ENCODE data around the gene XPO4. TPM values are rescaled to one million over a fixed set of nuclear protein-coding genes. Genes with fewer than 3 reads are reported as not detected.
"Not testable (repeated sequence)": the region's sequence is repeated elsewhere in the genome, so short reads cannot be mapped to it uniquely, and the experiment has no call there.

Gene XPO4
- total RNA-seq (2014; rRNA removed; shearing (Covaris generic)): 55.9 and 56.9 TPM in 2 replicates
- polyA plus RNA-seq (2015; cell fraction: cytosol; rRNA removed): 25.6 and 30.7 TPM in 2 replicates
- polyA plus RNA-seq (2015; cell fraction: nucleus; rRNA removed): 61.4 and 67.8 TPM in 2 replicates

GRCh38 chr13:20902438-20903163, at the start of gene XPO4:
Gene XPO4 (minus strand): TSS chr13:20902746. CDS start chr13:20902738, 8 bp downstream.
- in situ Hi-C loops (cut with HindIII; ENCODE audit: low pct_unique_long_range_greater_than_20kb, low sequenced_read_pairs): no loop called here

GRCh38 chr13:20948001-20948400, 45.5 kb upstream of the XPO4 start:
- in situ Hi-C loops (cut with HindIII; ENCODE audit: low pct_unique_long_range_greater_than_20kb, low sequenced_read_pairs): not testable (repeated sequence)

More at GRCh38 chr13:20902438-20903163, at the start of gene XPO4:
- peak; percentile 81 for DNase-seq (ENCODE audit: low read depth, low spot score)

DNA sequence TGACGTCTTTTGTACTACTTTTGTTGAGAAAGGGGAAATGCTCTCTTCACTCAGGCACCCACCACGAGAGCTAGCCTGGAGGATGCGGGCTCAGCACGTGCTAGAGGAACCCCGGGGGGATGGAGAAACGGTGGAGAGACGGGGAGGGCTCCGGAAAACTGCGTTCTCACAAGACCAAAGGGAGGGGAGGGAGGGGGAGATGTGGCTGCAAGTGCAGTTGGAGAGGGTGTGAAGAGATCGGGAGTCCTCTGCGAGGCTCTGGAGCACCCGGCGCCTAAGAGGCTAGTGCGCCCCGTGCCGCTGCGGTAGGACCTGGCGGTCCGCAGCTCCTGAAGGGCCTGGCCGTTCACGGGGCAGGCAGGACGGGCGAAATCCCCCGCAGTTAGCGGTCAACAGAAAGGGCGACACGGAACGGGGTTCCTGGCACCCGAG, 43.4 kb upstream of the XPO4 start:
- in situ Hi-C loops (cut with HindIII; ENCODE audit: low pct_unique_long_range_greater_than_20kb, low sequenced_read_pairs): no loop called here
- no peak for DNase-seq (ENCODE audit: low read depth, low spot score)

More at GRCh38 chr13:20948001-20948400, 45.5 kb upstream of the XPO4 start:
- not testable (repeated sequence) for DNase-seq (ENCODE audit: low read depth, low spot score)

GRCh38 chr13:20942938-20943559, 40.5 kb upstream of the XPO4 start:
- in situ Hi-C loops (cut with HindIII; ENCODE audit: low pct_unique_long_range_greater_than_20kb, low sequenced_read_pairs): no loop called here
- no peak for DNase-seq (ENCODE audit: low read depth, low spot score)

DNA sequence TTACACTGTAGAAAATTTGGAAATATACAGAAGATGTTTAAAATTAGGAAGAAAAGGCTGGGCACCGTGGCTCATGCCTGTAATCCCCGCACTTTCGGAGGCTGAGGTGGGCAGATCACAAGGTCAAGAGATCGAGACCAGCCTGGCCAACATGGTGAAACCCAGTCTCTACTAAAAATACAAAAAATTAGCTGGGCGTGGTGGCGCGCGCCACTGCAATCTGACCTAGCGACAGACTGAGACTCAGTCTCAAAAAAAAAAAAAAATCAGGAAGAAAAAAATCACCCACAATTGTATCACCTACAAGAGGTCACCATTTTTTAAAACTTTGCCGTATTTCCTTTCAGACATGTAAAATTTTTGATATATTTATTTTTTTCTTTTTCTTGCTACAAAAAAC, 38.0 kb upstream of the XPO4 start:
- in situ Hi-C loops (cut with HindIII; ENCODE audit: low pct_unique_long_range_greater_than_20kb, low sequenced_read_pairs): not testable (repeated sequence)

DNA sequence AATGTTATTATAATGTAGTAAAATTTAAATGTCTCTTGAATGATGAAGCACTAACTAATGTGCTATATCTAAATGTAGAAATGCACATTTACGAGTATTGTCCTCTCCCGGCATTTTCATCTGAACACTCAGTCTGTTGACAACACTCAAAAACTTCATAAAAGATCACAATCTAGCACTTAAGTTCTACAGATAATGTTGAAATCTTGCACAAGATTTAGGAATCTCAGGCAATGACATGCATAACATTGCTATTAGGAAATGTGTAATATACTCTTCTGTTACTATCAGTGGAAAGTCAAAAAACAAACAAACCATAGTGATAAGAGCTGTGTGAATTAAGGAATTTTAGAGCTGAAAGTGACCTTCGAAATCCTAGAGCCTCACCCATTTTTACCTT, 37.5 kb upstream of the XPO4 start:
- DNase-seq (ENCODE audit: low read depth, low spot score): no peak
- in situ Hi-C loops (cut with HindIII; ENCODE audit: low pct_unique_long_range_greater_than_20kb, low sequenced_read_pairs): no loop called here

More for the DNA sequence above, 38.0 kb upstream of the XPO4 start:
- DNase-seq (ENCODE audit: low read depth, low spot score): not testable (repeated sequence)

DNA sequence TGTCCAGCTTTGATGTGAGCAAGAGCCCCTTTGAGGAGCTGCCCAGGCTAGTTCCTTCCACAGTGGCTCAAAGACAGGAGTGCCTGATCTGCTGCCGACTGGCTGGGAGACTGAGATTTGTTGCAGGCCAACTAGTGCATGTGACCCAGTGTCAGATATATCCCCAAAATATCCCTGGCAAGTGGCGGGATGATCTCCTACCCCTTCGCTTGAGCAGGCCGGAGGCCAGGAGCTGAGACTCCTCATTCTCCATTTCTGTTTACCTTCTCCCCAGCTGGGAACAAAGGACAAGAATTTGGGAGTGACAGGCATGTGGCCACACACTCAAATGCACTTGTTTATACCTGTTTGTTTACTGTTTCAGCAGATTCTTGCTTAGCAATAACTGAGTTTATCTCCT, 37.1 kb upstream of the XPO4 start:
- in situ Hi-C loops (cut with HindIII; ENCODE audit: low pct_unique_long_range_greater_than_20kb, low sequenced_read_pairs): no loop called here
- no peak for DNase-seq (ENCODE audit: low read depth, low spot score)

GRCh38 chr13:20938302-20938701, 35.8 kb upstream of the XPO4 start:
- in situ Hi-C loops (cut with HindIII; ENCODE audit: low pct_unique_long_range_greater_than_20kb, low sequenced_read_pairs): no loop called here
- DNase-seq (ENCODE audit: low read depth, low spot score): peak; percentile 15

DNA sequence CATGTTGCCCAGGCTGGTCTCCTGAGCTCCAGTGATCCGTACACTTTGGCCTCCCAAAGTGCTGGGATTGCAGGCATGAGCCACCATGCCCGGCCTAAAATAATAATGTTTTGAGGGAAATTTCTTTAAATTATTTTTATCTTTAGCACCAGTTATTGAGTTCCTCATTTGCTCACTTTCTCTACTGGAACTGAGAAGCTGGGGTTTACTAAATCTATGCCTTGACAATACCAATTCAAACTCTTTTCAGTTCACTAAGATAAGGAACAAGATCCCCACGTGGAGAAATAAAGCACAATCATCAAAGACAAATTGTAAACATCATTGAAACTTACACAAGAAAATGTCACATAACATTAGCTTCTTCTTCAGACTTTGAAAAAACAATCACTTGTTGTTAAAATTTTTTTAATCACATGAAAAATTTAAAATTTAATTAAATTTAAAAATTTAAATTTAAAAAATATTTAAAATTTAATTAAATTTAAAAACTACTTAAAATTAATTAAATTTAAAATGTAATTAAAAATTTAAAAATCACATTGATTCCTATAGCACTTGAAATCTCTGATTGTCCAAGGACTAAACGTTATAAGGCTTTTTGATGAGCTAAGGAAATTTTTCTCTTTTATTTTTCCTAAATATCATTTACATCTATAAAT, 25.2 kb upstream of the XPO4 start:
- in situ Hi-C loops (cut with HindIII; ENCODE audit: low pct_unique_long_range_greater_than_20kb, low sequenced_read_pairs): no loop called here
- DNase-seq (ENCODE audit: low read depth, low spot score): no peak

DNA sequence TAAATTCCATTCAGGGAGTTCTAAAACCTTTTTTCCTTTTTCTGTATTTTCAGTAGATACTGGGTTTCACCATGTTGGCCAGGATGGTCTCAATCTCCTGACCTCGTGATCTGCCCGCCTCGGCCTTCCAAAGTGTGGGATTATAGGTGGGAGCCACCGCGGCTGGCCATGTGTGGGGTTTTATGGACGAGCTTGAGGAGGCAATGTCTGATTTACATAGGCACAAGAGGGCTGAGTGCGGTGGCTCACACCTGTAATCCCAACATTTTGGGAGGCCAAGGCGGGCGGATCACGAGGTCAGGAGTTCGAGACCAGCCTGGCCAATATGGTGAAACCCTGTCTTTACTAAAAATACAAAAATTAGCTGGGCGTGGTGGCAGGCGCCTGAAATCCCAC, 22.8 kb upstream of the XPO4 start:
- DNase-seq (ENCODE audit: low read depth, low spot score); in situ Hi-C loops (cut with HindIII; ENCODE audit: low pct_unique_long_range_greater_than_20kb, low sequenced_read_pairs): not testable (repeated sequence)

GRCh38 chr13:20924758-20925394, 22.3 kb upstream of the XPO4 start:
- in situ Hi-C loops (cut with HindIII; ENCODE audit: low pct_unique_long_range_greater_than_20kb, low sequenced_read_pairs): no loop called here
- peak; percentile 89 for DNase-seq (ENCODE audit: low read depth, low spot score)

- in situ Hi-C loops (cut with HindIII; ENCODE audit: low pct_unique_long_range_greater_than_20kb, low sequenced_read_pairs): no loop called here
- no peak for DNase-seq (ENCODE audit: low read depth, low spot score)
Observed at GRCh38 chr13:20923272-20923671, 20.7 kb upstream of the XPO4 start.

- in situ Hi-C loops (cut with HindIII; ENCODE audit: low pct_unique_long_range_greater_than_20kb, low sequenced_read_pairs): no loop called here
Observed at GRCh38 chr13:20921572-20921971, 19.0 kb upstream of the XPO4 start.

GRCh38 chr13:20915676-20916075, 13.1 kb upstream of the XPO4 start:
- DNase-seq (ENCODE audit: low read depth, low spot score); in situ Hi-C loops (cut with HindIII; ENCODE audit: low pct_unique_long_range_greater_than_20kb, low sequenced_read_pairs): not testable (repeated sequence)

More at GRCh38 chr13:20921572-20921971, 19.0 kb upstream of the XPO4 start:
- DNase-seq (ENCODE audit: low read depth, low spot score): no peak

GRCh38 chr13:20911037-20911436, 8.5 kb upstream of the XPO4 start:
- peak; percentile 65 for DNase-seq (ENCODE audit: low read depth, low spot score)
- in situ Hi-C loops (cut with HindIII; ENCODE audit: low pct_unique_long_range_greater_than_20kb, low sequenced_read_pairs): no loop called here

DNA sequence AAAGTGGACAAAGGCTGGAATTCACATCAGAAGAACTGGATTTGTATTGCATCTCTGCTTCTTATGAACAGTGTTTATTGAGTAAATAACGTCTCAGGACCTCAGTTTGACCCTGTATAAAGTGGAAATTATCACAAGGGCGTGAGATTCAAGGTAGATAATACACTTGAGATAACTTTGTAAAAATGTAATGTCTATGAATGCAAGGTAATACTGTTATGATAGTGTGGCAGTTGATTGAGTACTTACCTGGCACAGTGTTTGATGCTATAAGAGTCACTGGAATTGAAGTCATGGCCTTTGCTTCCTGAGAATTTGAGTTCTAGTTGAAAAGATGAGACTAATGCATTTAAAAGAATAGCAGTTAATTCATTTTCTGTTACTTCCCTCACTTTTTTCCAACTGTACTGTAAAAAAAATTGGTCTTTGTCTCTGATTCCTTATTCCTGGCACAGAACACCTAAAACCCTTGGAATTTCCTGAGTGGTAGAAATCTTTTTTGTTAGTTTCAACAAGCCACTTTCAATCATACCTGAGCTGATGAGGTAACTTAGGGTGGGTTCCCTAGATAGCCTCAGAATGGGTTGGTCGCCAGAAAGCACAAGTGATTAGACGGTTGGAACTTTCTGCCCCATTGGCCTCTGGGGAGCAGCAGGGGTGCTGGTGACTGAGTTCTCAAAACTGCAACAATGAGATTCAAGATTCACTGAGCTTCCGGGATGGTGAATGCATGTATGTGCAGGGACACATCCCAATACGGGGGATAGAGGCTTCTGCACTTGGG, 6.4 kb upstream of the XPO4 start:
- in situ Hi-C loops (cut with HindIII; ENCODE audit: low pct_unique_long_range_greater_than_20kb, low sequenced_read_pairs): no loop called here

GRCh38 chr13:20904908-20905307, 2.4 kb upstream of the XPO4 start:
- DNase-seq (ENCODE audit: low read depth, low spot score): no peak
- in situ Hi-C loops (cut with HindIII; ENCODE audit: low pct_unique_long_range_greater_than_20kb, low sequenced_read_pairs): no loop called here

More for the DNA sequence above, 6.4 kb upstream of the XPO4 start:
- no peak for DNase-seq (ENCODE audit: low read depth, low spot score)
